HFF-Myc (cell line): ENCODE results near the gene ZNF148.
"Not testable (repeated sequence)": the region's sequence is repeated elsewhere in the genome, so short reads cannot be mapped to it uniquely, and the experiment has no call there.

Experiments used
- DNase-seq: peaks from one replicate; pipeline ENCODE4 v3.0.0-alpha.2; 2011; ENCODE audit warnings: low read depth; ENCODE audit errors: extremely low read depth
- H3K4me3 ChIP-seq: replicated peaks from 2 replicates; pipeline ENCODE4 v1.5.1; 2011; ENCODE audit warnings: low read depth, mild to moderate bottlenecking, control low read depth, low read length
- CTCF ChIP-seq: IDR thresholded peaks from 2 replicates; pipeline ENCODE4 v1.5.1; 2012; ENCODE audit warnings: mild to moderate bottlenecking, low read depth, low read length, control low read depth; ENCODE audit errors: missing control alignments

ZNF148 gene

GRCh38 chr3:125403789-125404188, 28.7 kb upstream of the ZNF148 start:
- no peak for DNase-seq
- no peak overlapping the region for H3K4me3 ChIP-seq
- no peak for TF ChIP-seq CTCF

- no peak overlapping the region for H3K4me3 ChIP-seq
Measured at GRCh38 chr3:125402639-125403038, 27.5 kb upstream of the ZNF148 start.

GRCh38 chr3:125401402-125401801, 26.3 kb upstream of the ZNF148 start:
- DNase-seq: no peak
- TF ChIP-seq CTCF: no peak
- H3K4me3 ChIP-seq: no peak overlapping the region

More at GRCh38 chr3:125402639-125403038, 27.5 kb upstream of the ZNF148 start:
- DNase-seq: no peak
- TF ChIP-seq CTCF: no peak

GRCh38 chr3:125398952-125399351, 23.8 kb upstream of the ZNF148 start:
- TF ChIP-seq CTCF: no peak
- no peak overlapping the region for H3K4me3 ChIP-seq
- DNase-seq: no peak

GRCh38 chr3:125395091-125395490, 20.0 kb upstream of the ZNF148 start:
- no peak overlapping the region for H3K4me3 ChIP-seq
- DNase-seq: no peak
- TF ChIP-seq CTCF: no peak

- no peak overlapping the region for H3K4me3 ChIP-seq
- no peak for TF ChIP-seq CTCF
- no peak for DNase-seq
Measured at GRCh38 chr3:125394406-125394805, 19.3 kb upstream of the ZNF148 start.

GRCh38 chr3:125389282-125389681, 14.2 kb upstream of the ZNF148 start:
- no peak for TF ChIP-seq CTCF
- DNase-seq: no peak
- H3K4me3 ChIP-seq: no peak overlapping the region

- not testable (repeated sequence) for DNase-seq, H3K4me3 ChIP-seq
Measured at GRCh38 chr3:125388369-125388768, 13.2 kb upstream of the ZNF148 start.
